Keratinocyte (primary cell): ENCODE results near the gene MZT2A. TPM values are rescaled to one million over a fixed set of nuclear protein-coding genes. Genes with fewer than 3 reads are reported as not detected.
"Not testable (repeated sequence)": the region's sequence is repeated elsewhere in the genome, so short reads cannot be mapped to it uniquely, and the experiment has no call there.

Source experiments
- DNase-seq: peaks from one replicate; pipeline ENCODE4 v3.0.0-alpha.2; 2011; ENCODE audit warnings: low read depth, missing footprints, low spot score
- FAIRE-seq: peaks from 2 replicates; lab custom pipeline; 2011; peaks lifted over from hg19 to GRCh38; lab: Jason Lieb, UNC
- H2AFZ ChIP-seq: 2 replicates; pipeline ENCODE4 v1.6.0; 2012; ENCODE audit warnings: low read length, control low read depth, inconsistent platforms; ENCODE audit not compliant: control insufficient read depth
- H3K27ac ChIP-seq: 2 replicates; pipeline ENCODE4 v1.5.1; 2011; ENCODE audit warnings: low read length; ENCODE audit not compliant: control insufficient read depth, insufficient read depth
- H3K27me3 ChIP-seq: 3 replicates; pipeline ENCODE4 v1.6.0; 2011; ENCODE audit warnings: low read length; ENCODE audit not compliant: control insufficient read depth, insufficient read depth; ENCODE audit errors: extremely low read depth
- H3K36me3 ChIP-seq, 2 experiments: 2 replicates in 1 of 2; 3 replicates in 1 of 2; pipeline ENCODE4 v1.5.1; 2011; ENCODE audit warnings: low read length in 2 of 2, mild to moderate bottlenecking in 1 of 2; ENCODE audit not compliant: control insufficient read depth in 2 of 2, insufficient read depth in 2 of 2; ENCODE audit errors: extremely low read depth in 1 of 2
- H3K4me1 ChIP-seq: 3 replicates; pipeline ENCODE4 v1.5.1; 2011; ENCODE audit warnings: low read length; ENCODE audit not compliant: control insufficient read depth, insufficient read depth; ENCODE audit errors: extremely low read depth
- H3K4me2 ChIP-seq: 3 replicates; pipeline ENCODE4 v1.6.0; 2011; ENCODE audit warnings: low read depth, low read length; ENCODE audit not compliant: control insufficient read depth, insufficient read depth; ENCODE audit errors: extremely low read depth
- H3K4me3 ChIP-seq, 3 experiments: fragments of 200-600 bp in 1 of 3; sonication (generic) in 1 of 3; 2 replicates in 2 of 3; 3 replicates in 1 of 3; pipeline ENCODE4 v1.5.1; 2011 to 2016; ENCODE audit warnings: low read length in 3 of 3, mild to moderate bottlenecking in 3 of 3, control low read depth in 2 of 3, inconsistent platforms in 1 of 3, low read depth in 1 of 3, mixed read lengths in 1 of 3, mixed run types in 1 of 3, moderate library complexity in 1 of 3; ENCODE audit not compliant: control insufficient read depth in 2 of 3, insufficient read depth in 2 of 3; ENCODE audit errors: extremely low read depth in 1 of 3
- H3K79me2 ChIP-seq: 2 replicates; pipeline ENCODE4 v1.6.0; 2012; ENCODE audit warnings: low read length; ENCODE audit not compliant: control insufficient read depth, insufficient read depth
- H3K9ac ChIP-seq: 3 replicates; pipeline ENCODE4 v1.6.0; 2011; ENCODE audit warnings: low read length; ENCODE audit not compliant: control insufficient read depth, insufficient read depth; ENCODE audit errors: extremely low read depth
- H3K9me1 ChIP-seq: 3 replicates; pipeline ENCODE4 v1.6.0; 2011; ENCODE audit warnings: low read length; ENCODE audit not compliant: control insufficient read depth, insufficient read depth; ENCODE audit errors: extremely low read depth
- H3K9me3 ChIP-seq: 2 replicates; pipeline ENCODE4 v1.5.1; 2012; ENCODE audit warnings: low read depth, low read length; ENCODE audit not compliant: control insufficient read depth
- H4K20me1 ChIP-seq: 3 replicates; pipeline ENCODE4 v1.6.0; 2011; ENCODE audit warnings: low read length; ENCODE audit not compliant: control insufficient read depth, insufficient read depth; ENCODE audit errors: extremely low read depth
- dilution Hi-C: fragments of 300-500 bp; cut with MboI; formaldehyde crosslinking; loops from one replicate; pipeline ENCODE4 v1.7.0; 2020; ENCODE audit warnings: low sequenced_read_pairs; ENCODE audit not compliant: extremely low pct_ligation_motif_present
- polyA plus RNA-seq, 5 experiments: library from polyadenylated mRNA; depleted of rRNA in 3 of 5; stranded (reverse) in 3 of 5; stranded (forward) in 1 of 5; unstranded in 1 of 5; fragments of >200 nt; gene quantifications; 1 replicate in 1 of 5; 2 replicates in 3 of 5; 3 replicates in 1 of 5; pipeline versions ENCODE4 v1.2.1 to v1.2.3, GENCODE V29; 2011 to 2012; ENCODE audit warnings: missing spikeins in 2 of 5, low read depth in 1 of 5, low replicate concordance in 1 of 5

The MZT2A gene
- polyA plus RNA-seq, 1 donor (not counting 4 experiments of a cell fraction or from before 2014, with no cell fraction given): 82.7 TPM

DNA sequence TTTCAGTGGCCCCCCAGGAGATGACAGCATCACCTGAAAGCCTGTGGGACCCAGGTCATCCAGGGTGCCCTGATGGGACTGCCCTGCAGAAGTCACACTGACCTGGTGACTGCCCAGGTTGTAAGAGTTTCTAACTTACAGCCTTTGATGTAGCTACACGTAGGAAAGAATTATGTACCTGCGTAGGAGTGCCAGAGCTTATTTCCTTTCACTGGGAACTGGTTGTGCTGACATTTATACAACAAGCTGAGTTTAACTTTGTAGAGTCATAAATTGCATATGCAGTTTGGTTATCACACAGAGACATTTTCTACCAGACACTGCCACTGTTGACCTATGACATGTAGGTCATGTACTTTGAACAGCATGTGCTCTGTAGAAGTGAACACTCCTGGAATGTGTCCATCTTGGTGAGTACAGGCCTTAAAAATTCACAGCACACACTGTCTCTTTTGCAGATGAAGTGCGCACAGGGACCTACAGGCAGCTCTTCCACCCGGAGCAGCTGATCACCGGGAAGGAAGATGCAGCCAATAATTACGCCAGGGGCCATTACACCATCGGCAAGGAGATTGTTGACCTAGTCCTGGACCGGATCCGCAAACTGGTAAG lies 13.2 kb downstream of the MZT2A start:
- H3K27ac ChIP-seq, DNase-seq, FAIRE-seq, H4K20me1 ChIP-seq, H3K9ac ChIP-seq, H3K4me3 ChIP-seq, H3K27me3 ChIP-seq, H3K4me1 ChIP-seq, dilution Hi-C loops, H3K9me3 ChIP-seq, H3K4me2 ChIP-seq, H2AFZ ChIP-seq, H3K9me1 ChIP-seq, H3K79me2 ChIP-seq, H3K36me3 ChIP-seq: not testable (repeated sequence)

DNA sequence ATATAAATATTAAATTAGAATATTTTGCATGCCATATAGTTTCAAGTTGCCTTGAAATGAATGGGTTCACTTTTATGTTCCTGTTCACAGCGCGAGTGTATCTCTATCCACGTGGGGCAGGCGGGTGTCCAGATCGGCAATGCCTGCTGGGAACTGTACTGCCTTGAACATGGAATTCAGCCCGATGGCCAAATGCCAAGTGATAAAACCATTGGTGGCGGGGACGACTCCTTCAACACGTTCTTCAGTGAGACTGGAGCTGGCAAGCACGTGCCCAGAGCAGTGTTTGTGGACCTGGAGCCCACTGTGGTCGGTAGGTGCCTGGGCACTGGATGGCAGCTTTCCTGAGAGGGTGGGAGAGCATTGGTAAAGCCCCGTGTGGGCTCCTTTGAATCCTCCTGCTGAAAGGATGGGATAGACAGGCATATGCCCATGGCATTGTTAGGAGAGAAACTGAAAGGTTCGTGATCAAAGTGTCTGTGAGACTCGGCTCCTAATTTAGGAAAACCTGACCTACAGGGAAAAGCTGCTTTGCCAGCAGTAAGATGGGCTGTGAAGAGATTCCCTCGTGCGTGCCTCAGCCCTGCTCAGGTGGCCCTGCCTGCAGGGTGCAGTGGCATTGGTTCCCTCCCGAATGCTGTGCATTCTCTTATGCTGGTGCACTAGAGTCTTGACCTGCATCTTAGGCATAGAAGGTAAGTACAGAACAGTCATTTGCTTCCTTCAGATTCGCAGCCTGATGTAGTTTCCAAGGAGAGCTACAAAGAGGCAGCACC lies 13.9 kb downstream of the MZT2A start:
- H3K4me1 ChIP-seq, DNase-seq, H3K9me1 ChIP-seq, H3K27ac ChIP-seq, H3K36me3 ChIP-seq, H3K9me3 ChIP-seq, FAIRE-seq, H3K27me3 ChIP-seq, H3K79me2 ChIP-seq, H3K4me2 ChIP-seq, H2AFZ ChIP-seq, H3K9ac ChIP-seq, H4K20me1 ChIP-seq, dilution Hi-C loops, H3K4me3 ChIP-seq: not testable (repeated sequence)

DNA sequence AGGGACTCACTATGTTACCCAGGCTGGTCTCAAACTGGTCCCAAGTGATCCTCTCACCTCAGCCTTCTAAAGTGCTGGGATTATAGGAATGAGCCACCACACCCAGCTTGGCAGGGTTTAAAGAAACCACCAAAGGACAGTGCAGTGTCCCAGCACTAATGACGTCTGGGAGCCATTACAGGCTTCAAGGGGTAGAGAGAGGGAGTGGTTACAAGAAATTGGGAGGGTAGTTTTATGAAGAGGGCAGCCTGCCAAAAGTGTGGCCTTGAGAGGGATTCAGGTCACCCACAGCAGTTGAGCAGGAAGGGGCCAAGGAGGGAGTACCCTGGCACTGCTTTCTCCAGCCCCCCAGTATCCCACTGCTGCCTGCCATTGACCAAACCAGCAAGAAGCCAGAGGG lies 15.0 kb downstream of the MZT2A start:
- H3K4me2 ChIP-seq, H3K9me1 ChIP-seq, H2AFZ ChIP-seq, H3K4me3 ChIP-seq, H3K9me3 ChIP-seq, H3K9ac ChIP-seq, H3K79me2 ChIP-seq, H3K27me3 ChIP-seq, H3K36me3 ChIP-seq, H4K20me1 ChIP-seq, H3K4me1 ChIP-seq, DNase-seq, FAIRE-seq, H3K27ac ChIP-seq, dilution Hi-C loops: not testable (repeated sequence)

DNA sequence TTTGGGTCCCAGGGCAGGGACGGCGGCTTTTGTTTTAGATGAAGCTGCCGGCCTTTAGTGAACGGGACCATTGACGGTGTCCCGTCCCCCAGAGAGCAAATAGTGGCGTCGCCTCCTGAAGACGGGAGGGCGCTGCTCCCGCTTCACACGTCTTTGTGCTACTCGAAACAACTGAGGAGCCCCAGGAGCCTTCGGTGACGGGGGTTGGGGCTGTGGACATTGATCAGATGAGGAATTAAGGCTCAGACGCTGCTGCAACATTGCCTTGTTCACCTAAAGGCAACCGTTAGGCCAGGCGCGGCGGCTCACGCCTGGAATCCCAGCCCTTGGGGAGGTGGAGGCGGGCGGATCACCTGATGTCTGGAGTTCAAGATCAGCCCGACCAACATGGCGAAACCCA lies 15.8 kb downstream of the MZT2A start:
- H3K9ac ChIP-seq, H3K9me1 ChIP-seq, dilution Hi-C loops, H3K9me3 ChIP-seq, H3K27me3 ChIP-seq, H3K4me3 ChIP-seq, H3K4me2 ChIP-seq, H3K27ac ChIP-seq, H3K36me3 ChIP-seq, FAIRE-seq, H3K4me1 ChIP-seq, H2AFZ ChIP-seq, DNase-seq, H3K79me2 ChIP-seq, H4K20me1 ChIP-seq: not testable (repeated sequence)
